GM12864 (cell line): ENCODE data around the gene NDST3.

Experiments used
- DNase-seq: peaks from one replicate; pipeline ENCODE4 v3.0.0-alpha.2; 2011; ENCODE audit warnings: low read depth
- H3K4me3 ChIP-seq: 2 replicates; pipeline ENCODE4 v1.5.1; 2011; ENCODE audit warnings: mild to moderate bottlenecking, low read depth, low read length, control low read depth
- CTCF ChIP-seq: IDR thresholded peaks from 2 replicates; pipeline ENCODE4 v1.5.1; 2011; ENCODE audit warnings: low read depth, mild to moderate bottlenecking, moderate library complexity, low read length, control low read depth, inconsistent platforms; ENCODE audit errors: missing control alignments

The NDST3 gene

GRCh38 chr4:118102195-118102594 lies 67.9 kb downstream of the NDST3 start:
- TF ChIP-seq CTCF = no peak
- H3K4me3 ChIP-seq = no peak overlapping the region
- DNase-seq = no peak

GRCh38 chr4:118112117-118113046 lies 78.1 kb downstream of the NDST3 start:
- no peak overlapping the region for H3K4me3 ChIP-seq
- TF ChIP-seq CTCF = no peak
- DNase-seq = no peak

- no peak overlapping the region for H3K4me3 ChIP-seq
- DNase-seq = no peak
- no peak for TF ChIP-seq CTCF
Measured at GRCh38 chr4:118113220-118113619, 78.9 kb downstream of the NDST3 start.

- no peak for DNase-seq
- H3K4me3 ChIP-seq = no peak overlapping the region
- no peak for TF ChIP-seq CTCF
Measured at GRCh38 chr4:118114720-118115119, 80.4 kb downstream of the NDST3 start.

GRCh38 chr4:118120120-118120760 lies 86.0 kb downstream of the NDST3 start:
- no peak for DNase-seq
- TF ChIP-seq CTCF = no peak
- H3K4me3 ChIP-seq = no peak overlapping the region

- no peak for TF ChIP-seq CTCF
- H3K4me3 ChIP-seq = no peak overlapping the region
- DNase-seq = no peak
Measured at GRCh38 chr4:118124997-118125396, 90.7 kb downstream of the NDST3 start.
